Prostate gland (tissue), 2 donors: Measurements from ENCODE around the gene CHCT1.

Experiments used
- POLR2A ChIP-seq: fragments of 450-650 bp; IDR thresholded peaks from one replicate; pipeline ENCODE4 v1.6.1; 2016; ENCODE audit warnings: antibody characterized with exemption, mild to moderate bottlenecking
- POLR2AphosphoS5 ChIP-seq: sonication (generic); formaldehyde crosslinking; IDR thresholded peaks from one replicate; pipeline ENCODE4 v1.6.1; 2017; ENCODE audit warnings: antibody characterized with exemption
- TF ChIP-seq, protein P1 (sequence below), 4 experiments: fragments of 200-600 bp in 2 of 4; fragments of 450-650 bp in 2 of 4; sonication (generic) in 2 of 4; IDR thresholded peaks; 1 replicate in 3 of 4; 2 replicates in 1 of 4; pipeline ENCODE4 v1.5.1; 2016 to 2019; ENCODE audit warnings: antibody characterized with exemption in 4 of 4, mild to moderate bottlenecking in 2 of 4, moderate library complexity in 2 of 4

GRCh38 chr17:60464343-60464742 is 42.1 kb downstream of the CHCT1 start:
- TF ChIP-seq, protein P1, sequence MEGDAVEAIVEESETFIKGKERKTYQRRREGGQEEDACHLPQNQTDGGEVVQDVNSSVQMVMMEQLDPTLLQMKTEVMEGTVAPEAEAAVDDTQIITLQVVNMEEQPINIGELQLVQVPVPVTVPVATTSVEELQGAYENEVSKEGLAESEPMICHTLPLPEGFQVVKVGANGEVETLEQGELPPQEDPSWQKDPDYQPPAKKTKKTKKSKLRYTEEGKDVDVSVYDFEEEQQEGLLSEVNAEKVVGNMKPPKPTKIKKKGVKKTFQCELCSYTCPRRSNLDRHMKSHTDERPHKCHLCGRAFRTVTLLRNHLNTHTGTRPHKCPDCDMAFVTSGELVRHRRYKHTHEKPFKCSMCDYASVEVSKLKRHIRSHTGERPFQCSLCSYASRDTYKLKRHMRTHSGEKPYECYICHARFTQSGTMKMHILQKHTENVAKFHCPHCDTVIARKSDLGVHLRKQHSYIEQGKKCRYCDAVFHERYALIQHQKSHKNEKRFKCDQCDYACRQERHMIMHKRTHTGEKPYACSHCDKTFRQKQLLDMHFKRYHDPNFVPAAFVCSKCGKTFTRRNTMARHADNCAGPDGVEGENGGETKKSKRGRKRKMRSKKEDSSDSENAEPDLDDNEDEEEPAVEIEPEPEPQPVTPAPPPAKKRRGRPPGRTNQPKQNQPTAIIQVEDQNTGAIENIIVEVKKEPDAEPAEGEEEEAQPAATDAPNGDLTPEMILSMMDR (IDR thresholded peaks at IDR 0.05) = no peak
- no peak for TF ChIP-seq POLR2AphosphoS5
- no peak for TF ChIP-seq POLR2A
